VCaP (cell line): ENCODE results near the gene RIN3.
A peak's percentile ranks its signal among the peaks of the same experiment; 100 is the strongest.

Experiments
- H3K27ac ChIP-seq: fragments of 450-650 bp; 2 replicates; pipeline ENCODE4 v1.5.1; 2017
- CTCF ChIP-seq: fragments of 450-650 bp; conservative IDR thresholded peaks from 2 replicates; pipeline ENCODE4 v1.5.1; 2017; ENCODE audit warnings: mild to moderate bottlenecking, moderate library complexity

RIN3 gene

GRCh38 chr14:92513204-92513965 is at the start of gene RIN3:
Gene RIN3 (plus strand): TSS chr14:92513781. CDS start chr14:92513933, 152 bp downstream.
- H3K27ac ChIP-seq: peak within 1 kb of the TSS; percentile 22; the same call in 1 of the 2 replicates
- TF ChIP-seq CTCF: no peak

GRCh38 chr14:92464156-92464555 is 49.4 kb upstream of the RIN3 start:
- TF ChIP-seq CTCF: no peak
- no peak overlapping the region for H3K27ac ChIP-seq

- no peak overlapping the region for H3K27ac ChIP-seq
- no peak for TF ChIP-seq CTCF
These were observed 48.9 kb upstream of the RIN3 start for GRCh38 chr14:92464716-92465115.

- H3K27ac ChIP-seq: no peak overlapping the region
- TF ChIP-seq CTCF: no peak
These were observed 48.1 kb upstream of the RIN3 start for GRCh38 chr14:92465353-92466055.

GRCh38 chr14:92466059-92466458 is 47.5 kb upstream of the RIN3 start:
- no peak for TF ChIP-seq CTCF
- H3K27ac ChIP-seq: no peak overlapping the region

- no peak overlapping the region for H3K27ac ChIP-seq
- TF ChIP-seq CTCF: no peak
These were observed 44.1 kb upstream of the RIN3 start for GRCh38 chr14:92469515-92469914.

GRCh38 chr14:92470215-92470614 is 43.4 kb upstream of the RIN3 start:
- no peak for TF ChIP-seq CTCF
- no peak overlapping the region for H3K27ac ChIP-seq
